ENCODE measurements around the gene RAB10. TPM values are rescaled to one million over a fixed set of nuclear protein-coding genes. Genes with fewer than 3 reads are reported as not detected.
"Not testable (repeated sequence)": the region's sequence is repeated elsewhere in the genome, so short reads cannot be mapped to it uniquely, and the experiment has no call there.

Gene RAB10
- total RNA-seq, 3 donors from 2014 or later (not counting 1 experiment from before 2014, with no cell fraction given), result 35.8 to 44.2 (median 39.5) TPM

- intact Hi-C loops (cut with micrococcal nuclease), result no loop called here
These were observed 129.1 kb downstream of the RAB10 start for GRCh38 chr2:26162963-26163362.

GRCh38 chr2:26164231-26164630 lies 130.3 kb downstream of the RAB10 start:
- H3K4me3 ChIP-seq (ENCODE audit: low read length), result no peak overlapping the region
- H3K27me3 ChIP-seq (ENCODE audit: control insufficient read depth, insufficient read depth, low read length), result no peaks in the 10 kb centered on the region
- TF ChIP-seq, protein P1, sequence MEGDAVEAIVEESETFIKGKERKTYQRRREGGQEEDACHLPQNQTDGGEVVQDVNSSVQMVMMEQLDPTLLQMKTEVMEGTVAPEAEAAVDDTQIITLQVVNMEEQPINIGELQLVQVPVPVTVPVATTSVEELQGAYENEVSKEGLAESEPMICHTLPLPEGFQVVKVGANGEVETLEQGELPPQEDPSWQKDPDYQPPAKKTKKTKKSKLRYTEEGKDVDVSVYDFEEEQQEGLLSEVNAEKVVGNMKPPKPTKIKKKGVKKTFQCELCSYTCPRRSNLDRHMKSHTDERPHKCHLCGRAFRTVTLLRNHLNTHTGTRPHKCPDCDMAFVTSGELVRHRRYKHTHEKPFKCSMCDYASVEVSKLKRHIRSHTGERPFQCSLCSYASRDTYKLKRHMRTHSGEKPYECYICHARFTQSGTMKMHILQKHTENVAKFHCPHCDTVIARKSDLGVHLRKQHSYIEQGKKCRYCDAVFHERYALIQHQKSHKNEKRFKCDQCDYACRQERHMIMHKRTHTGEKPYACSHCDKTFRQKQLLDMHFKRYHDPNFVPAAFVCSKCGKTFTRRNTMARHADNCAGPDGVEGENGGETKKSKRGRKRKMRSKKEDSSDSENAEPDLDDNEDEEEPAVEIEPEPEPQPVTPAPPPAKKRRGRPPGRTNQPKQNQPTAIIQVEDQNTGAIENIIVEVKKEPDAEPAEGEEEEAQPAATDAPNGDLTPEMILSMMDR (IDR thresholded peaks at IDR 0.05), result no peak
- WGBS (ENCODE audit: insufficient coverage), result 73% methylated on average over 1 of the region's 1 CpG
- no peaks in the 10 kb centered on the region for H3K9me3 ChIP-seq (ENCODE audit: control insufficient read depth, insufficient read depth, low read length)
- H3K9me3 Mint-ChIP-seq, result no peaks in the 10 kb centered on the region
- no peak overlapping the region for H3K27ac ChIP-seq (ENCODE audit: low read length)
- H3K27me3 Mint-ChIP-seq (ENCODE audit: low read depth in 2 of 2), result peaks cover 0 to under 1% of the 10 kb centered on the region in 2 donors
- H3K4me3 Mint-ChIP-seq, result no peak overlapping the region
- H3K4me1 ChIP-seq (ENCODE audit: control insufficient read depth, insufficient read depth, low read length), result no peaks in the 10 kb centered on the region
- no peak overlapping the region for H3K27ac Mint-ChIP-seq
- no peaks in the 10 kb centered on the region for H3K36me3 ChIP-seq (ENCODE audit: control insufficient read depth, insufficient read depth, low read length)
- DNase-seq, result no peak
- no peak for ATAC-seq
- H3K36me3 Mint-ChIP-seq, result no peaks in the 10 kb centered on the region
- no peaks in the 10 kb centered on the region for H3K4me1 Mint-ChIP-seq
- intact Hi-C loops (cut with micrococcal nuclease), result no loop called here

More at GRCh38 chr2:26162963-26163362, 129.1 kb downstream of the RAB10 start:
- H3K27me3 ChIP-seq (ENCODE audit: control insufficient read depth, insufficient read depth, low read length), result no peaks in the 10 kb centered on the region
- TF ChIP-seq, protein P1 (IDR thresholded peaks at IDR 0.05), result no peak
- WGBS (ENCODE audit: insufficient coverage), result 90% methylated on average over 10 of the region's 10 CpGs
- Mint-ChIP-seq H3K27me3 (ENCODE audit: low read depth in 2 of 2) (no peaks in the 10 kb centered on the region), H3K4me1 (no peaks in the 10 kb centered on the region), H3K4me3 (no peak overlapping the region), H3K9me3 (no peaks in the 10 kb centered on the region), H3K27ac (no peak overlapping the region), H3K36me3 (no peaks in the 10 kb centered on the region)
- no peaks in the 10 kb centered on the region for H3K4me1 ChIP-seq (ENCODE audit: control insufficient read depth, insufficient read depth, low read length)
- H3K36me3 ChIP-seq (ENCODE audit: control insufficient read depth, insufficient read depth, low read length), result no peaks in the 10 kb centered on the region
- no peak overlapping the region for H3K4me3 ChIP-seq (ENCODE audit: low read length)
- H3K9me3 ChIP-seq (ENCODE audit: control insufficient read depth, insufficient read depth, low read length), result no peaks in the 10 kb centered on the region
- no peak for ATAC-seq
- no peak for DNase-seq
- H3K27ac ChIP-seq (ENCODE audit: low read length), result no peak overlapping the region

DNA sequence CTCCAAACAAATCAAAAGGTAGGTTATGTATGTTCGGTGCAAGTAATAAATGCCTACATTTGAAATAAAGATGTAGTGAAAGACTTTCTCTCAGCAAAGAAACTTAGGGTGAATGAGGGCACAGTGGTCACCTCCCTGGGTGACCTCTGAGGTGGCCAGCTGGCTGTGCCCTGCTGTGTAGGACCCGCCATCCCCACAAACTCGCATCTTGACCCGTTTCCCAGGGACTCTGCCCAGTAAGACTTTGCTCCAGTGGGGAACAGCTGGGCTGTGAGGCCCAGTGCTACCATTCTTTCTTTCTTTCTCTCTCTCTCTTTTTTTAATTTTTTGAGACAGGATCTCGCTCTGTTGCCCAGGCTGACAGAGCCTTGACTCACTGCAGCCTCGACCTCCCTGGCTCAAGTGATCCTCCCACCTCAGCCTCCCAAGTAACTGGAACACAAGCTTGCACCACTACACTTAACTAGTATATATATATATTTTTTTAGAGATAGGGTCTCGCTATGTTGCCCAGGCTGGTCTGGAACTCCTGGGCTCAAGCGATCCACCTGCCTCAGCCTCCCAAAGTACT lies 130.8 kb downstream of the RAB10 start:
- no peak overlapping the region for H3K4me3 Mint-ChIP-seq
- H3K4me1 Mint-ChIP-seq, result no peaks in the 10 kb centered on the region
- H3K9me3 Mint-ChIP-seq, result no peaks in the 10 kb centered on the region
- H3K36me3 ChIP-seq (ENCODE audit: control insufficient read depth, insufficient read depth, low read length), result no peaks in the 10 kb centered on the region
- H3K27ac ChIP-seq (ENCODE audit: low read length), result no peak overlapping the region
- no peaks in the 10 kb centered on the region for H3K36me3 Mint-ChIP-seq
- intact Hi-C loops (cut with micrococcal nuclease), result no loop called here
- no peaks in the 10 kb centered on the region for H3K27me3 ChIP-seq (ENCODE audit: control insufficient read depth, insufficient read depth, low read length)
- TF ChIP-seq, protein P1 (IDR thresholded peaks at IDR 0.05), result no peak
- no peak overlapping the region for H3K4me3 ChIP-seq (ENCODE audit: low read length)
- peaks cover 5% of the 10 kb centered on the region in 2 donors for H3K27me3 Mint-ChIP-seq (ENCODE audit: low read depth in 2 of 2)
- WGBS (ENCODE audit: insufficient coverage), result 83% methylated on average over 8 of the region's 8 CpGs
- DNase-seq, result no peak
- H3K4me1 ChIP-seq (ENCODE audit: control insufficient read depth, insufficient read depth, low read length), result no peaks in the 10 kb centered on the region
- no peak overlapping the region for H3K27ac Mint-ChIP-seq
- ATAC-seq, result no peak
- no peaks in the 10 kb centered on the region for H3K9me3 ChIP-seq (ENCODE audit: control insufficient read depth, insufficient read depth, low read length)

- H3K4me3 Mint-ChIP-seq, result no peak overlapping the region
- ATAC-seq (no peak), DNase-seq (no peak)
- no peaks in the 10 kb centered on the region for H3K9me3 ChIP-seq (ENCODE audit: control insufficient read depth, insufficient read depth, low read length)
- H3K36me3 ChIP-seq (ENCODE audit: control insufficient read depth, insufficient read depth, low read length), result no peaks in the 10 kb centered on the region
- H3K36me3 Mint-ChIP-seq, result no peaks in the 10 kb centered on the region
- no peaks in the 10 kb centered on the region for H3K4me1 Mint-ChIP-seq
- H3K4me3 ChIP-seq (ENCODE audit: low read length), result no peak overlapping the region
- H3K9me3 Mint-ChIP-seq, result no peaks in the 10 kb centered on the region
- WGBS (ENCODE audit: insufficient coverage), result 78% methylated on average over 3 of the region's 4 CpGs
- intact Hi-C loops (cut with micrococcal nuclease), result no loop called here
- no peak overlapping the region for H3K27ac Mint-ChIP-seq
- H3K27me3 ChIP-seq (ENCODE audit: control insufficient read depth, insufficient read depth, low read length), result no peaks in the 10 kb centered on the region
- H3K4me1 ChIP-seq (ENCODE audit: control insufficient read depth, insufficient read depth, low read length), result no peaks in the 10 kb centered on the region
- TF ChIP-seq, protein P1 (IDR thresholded peaks at IDR 0.05), result no peak
- H3K27ac ChIP-seq (ENCODE audit: low read length), result no peak overlapping the region
- H3K27me3 Mint-ChIP-seq (ENCODE audit: low read depth in 2 of 2), result peaks cover 8% of the 10 kb centered on the region in 2 donors
These were observed 131.5 kb downstream of the RAB10 start for GRCh38 chr2:26165403-26165802.

DNA sequence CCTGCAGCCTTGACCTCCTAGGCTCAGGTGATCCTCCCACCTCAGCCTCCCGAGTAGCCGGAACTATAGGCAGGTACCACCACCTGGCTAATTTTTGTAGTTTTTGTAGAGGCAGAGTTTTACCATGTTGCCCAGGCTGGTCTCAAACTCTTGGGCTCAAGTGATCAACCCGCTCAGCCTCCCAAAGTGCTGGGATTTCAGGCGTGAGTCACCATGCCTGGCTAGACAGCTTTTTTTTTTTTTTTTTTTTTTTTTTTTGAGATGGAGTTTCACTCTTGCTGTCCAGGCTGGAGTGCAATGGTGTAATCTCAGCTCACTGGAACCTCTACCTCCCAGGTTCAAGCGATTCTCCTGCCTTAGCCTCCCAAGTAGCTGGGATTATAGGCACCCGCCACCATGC lies 132.7 kb downstream of the RAB10 start:
- H3K27ac ChIP-seq (ENCODE audit: low read length); H3K9me3 Mint-ChIP-seq; H3K27me3 ChIP-seq (ENCODE audit: control insufficient read depth, insufficient read depth, low read length); intact Hi-C loops (cut with micrococcal nuclease); H3K36me3 Mint-ChIP-seq; DNase-seq; H3K4me3 ChIP-seq (ENCODE audit: low read length); H3K27ac Mint-ChIP-seq; ATAC-seq; H3K9me3 ChIP-seq (ENCODE audit: control insufficient read depth, insufficient read depth, low read length); H3K4me1 ChIP-seq (ENCODE audit: control insufficient read depth, insufficient read depth, low read length); H3K4me1 Mint-ChIP-seq; H3K36me3 ChIP-seq (ENCODE audit: control insufficient read depth, insufficient read depth, low read length); H3K4me3 Mint-ChIP-seq: not testable (repeated sequence)
- H3K27me3 Mint-ChIP-seq (ENCODE audit: low read depth in 2 of 2), result peaks cover 15 to 18% of the 10 kb centered on the region in 2 donors
- WGBS (ENCODE audit: insufficient coverage), result 97% methylated on average over 4 of the region's 6 CpGs

Data from natural killer cell (primary cell).